Activated T-cell treated with anti-CD3 and anti-CD28 coated beads for 4 hours (primary cell): ENCODE results near the gene MOSPD2.

ENCODE experiments used
- DNase-seq: peaks from one replicate; pipeline ENCODE4 v3.0.0-alpha.2; 2020

The MOSPD2 gene

DNA sequence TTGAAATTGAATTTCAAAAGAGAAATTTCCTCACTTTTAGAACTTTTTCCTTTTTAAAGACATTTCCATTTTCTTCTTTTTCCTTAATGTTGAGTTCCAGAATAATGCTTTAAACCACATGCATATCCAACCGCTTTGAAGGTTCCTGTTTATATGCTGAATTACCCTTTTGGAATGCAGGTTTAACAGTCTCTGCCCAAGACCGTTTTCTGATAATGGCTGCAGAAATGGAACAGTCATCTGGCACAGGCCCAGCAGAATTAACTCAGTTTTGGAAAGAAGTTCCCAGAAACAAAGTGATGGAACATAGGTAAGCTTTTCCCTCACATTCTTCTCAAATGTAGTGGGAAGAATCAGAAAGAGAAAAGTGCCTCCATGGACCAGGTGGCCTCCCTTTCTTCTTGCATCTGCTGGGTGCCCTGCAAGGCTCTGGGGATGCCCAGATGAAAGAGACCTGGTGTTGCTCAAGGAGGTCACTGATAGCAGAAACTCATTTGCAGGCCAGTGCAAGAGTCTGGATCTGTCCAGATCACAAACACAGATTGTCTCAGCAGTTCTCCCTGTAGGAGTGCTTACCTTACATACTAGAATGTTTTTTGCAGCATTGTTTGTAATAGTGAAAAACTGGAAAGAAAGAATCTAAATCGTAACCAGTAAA lies 42.9 kb downstream of the MOSPD2 start:
- DNase-seq = no peak

GRCh38 chrX:14919407-14919806 lies 46.2 kb downstream of the MOSPD2 start:
- no peak for DNase-seq

GRCh38 chrX:14920196-14920595 lies 47.0 kb downstream of the MOSPD2 start:
- no peak for DNase-seq

- DNase-seq = no peak
Observed at GRCh38 chrX:14922437-14922836, 49.2 kb downstream of the MOSPD2 start.

DNA sequence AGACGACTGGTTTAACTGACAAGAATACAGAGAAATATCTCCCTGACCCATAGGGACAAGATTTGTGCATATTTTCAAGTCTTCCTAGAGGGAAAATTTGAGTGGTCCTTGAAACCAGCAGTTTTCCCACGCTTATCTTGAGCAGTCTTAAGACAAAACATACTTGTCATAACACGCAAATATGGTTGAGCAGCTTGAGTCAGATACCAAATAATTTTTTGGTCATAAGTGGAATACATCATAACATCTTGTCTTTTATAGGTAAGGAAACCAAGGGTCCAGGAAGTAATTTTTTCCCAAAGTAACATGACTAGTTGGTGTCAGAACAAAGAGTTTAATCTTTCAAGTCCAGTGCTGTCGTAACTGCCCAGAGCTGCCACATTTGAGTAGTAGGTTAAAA lies 50.5 kb downstream of the MOSPD2 start:
- no peak for DNase-seq

- no peak for DNase-seq
Observed at GRCh38 chrX:14926471-14926870, 53.2 kb downstream of the MOSPD2 start.

DNA sequence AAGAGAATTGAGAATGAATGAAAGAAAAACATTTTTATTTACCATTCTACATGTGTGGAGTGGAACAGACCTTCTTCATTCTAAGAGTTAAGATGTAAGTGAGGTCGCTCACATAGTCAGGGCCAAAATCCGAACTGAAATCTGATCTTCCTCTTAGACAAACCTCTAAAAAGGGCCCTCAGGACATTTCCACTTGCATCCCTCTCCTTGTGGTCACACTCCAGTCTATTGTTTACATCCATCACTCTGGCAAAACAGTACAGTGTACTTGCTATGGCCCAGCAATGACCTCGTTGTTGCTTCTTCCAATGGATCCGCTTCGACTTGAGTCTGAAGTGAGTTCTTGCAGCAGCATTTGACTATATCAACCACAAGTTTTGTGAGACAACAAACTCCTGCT lies 54.2 kb downstream of the MOSPD2 start:
- no peak for DNase-seq

GRCh38 chrX:14930663-14931062 lies 57.4 kb downstream of the MOSPD2 start:
- no peak for DNase-seq

DNA sequence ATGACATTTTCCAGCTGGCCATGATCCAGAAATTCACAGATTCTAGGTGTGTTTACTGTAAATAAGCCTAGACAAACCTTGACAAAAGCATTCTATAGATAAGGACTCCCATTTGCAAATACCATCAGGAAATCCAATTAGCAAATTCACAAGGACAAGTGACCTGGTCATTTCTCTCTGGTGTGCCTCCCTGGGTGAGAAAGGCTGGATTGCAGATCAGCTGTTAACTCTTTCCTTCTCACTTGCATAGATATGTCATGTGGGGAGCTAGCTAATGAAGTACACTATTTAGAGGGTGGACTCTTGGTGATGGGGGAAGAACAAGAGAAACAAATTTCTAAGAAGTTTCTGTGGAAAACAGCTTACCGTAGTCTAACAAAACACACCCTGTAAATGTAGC lies 58.9 kb downstream of the MOSPD2 start:
- DNase-seq = no peak

- no peak for DNase-seq
Observed at GRCh38 chrX:14934423-14934822, 61.2 kb downstream of the MOSPD2 start.

- DNase-seq = no peak
Observed at GRCh38 chrX:14936561-14936960, 63.3 kb downstream of the MOSPD2 start.

- DNase-seq = no peak
Observed at GRCh38 chrX:14939644-14940043, 66.4 kb downstream of the MOSPD2 start.

GRCh38 chrX:14941301-14941700 lies 68.1 kb downstream of the MOSPD2 start:
- DNase-seq = no peak

- no peak for DNase-seq
Observed at GRCh38 chrX:14942341-14942740, 69.1 kb downstream of the MOSPD2 start.

GRCh38 chrX:14943962-14944361 lies 70.7 kb downstream of the MOSPD2 start:
- DNase-seq = no peak

GRCh38 chrX:14946606-14947155 lies 73.5 kb downstream of the MOSPD2 start:
- DNase-seq = no peak

GRCh38 chrX:14948691-14949090 lies 75.5 kb downstream of the MOSPD2 start:
- no peak for DNase-seq

DNA sequence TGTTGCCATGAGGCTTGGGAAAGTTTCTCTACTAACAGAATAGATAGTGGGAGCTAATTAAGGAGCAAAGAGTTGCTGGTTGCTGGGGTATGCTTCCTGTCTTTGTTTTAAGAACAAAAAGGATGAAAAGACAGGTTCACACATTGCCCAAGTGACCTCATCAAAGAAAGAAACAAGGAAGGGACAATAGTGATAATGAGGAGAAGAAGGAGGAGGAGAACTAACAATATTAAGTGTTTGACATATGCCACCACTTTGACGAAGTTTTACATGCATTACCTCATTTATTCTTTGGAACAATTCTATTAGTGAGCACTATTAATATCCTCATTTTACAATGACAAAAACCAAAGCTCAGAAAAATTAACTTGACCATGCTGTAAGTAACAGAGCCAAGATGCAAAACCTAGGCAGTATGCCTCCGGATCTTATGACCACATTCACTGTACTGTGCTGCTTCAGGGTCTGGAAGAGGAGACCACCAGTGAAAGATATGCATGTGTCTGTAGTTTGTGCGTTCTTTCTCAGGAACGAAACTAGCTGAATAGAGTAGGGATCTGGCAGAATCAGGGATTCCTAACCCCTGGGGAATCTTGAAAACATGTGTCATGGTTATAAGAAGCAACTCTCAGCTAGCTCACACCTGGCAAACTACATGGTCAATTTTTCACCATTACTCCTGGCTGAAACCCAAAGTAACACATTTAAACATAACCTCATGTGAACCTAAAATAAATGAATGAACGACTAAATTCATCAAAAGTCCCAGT lies 83.8 kb downstream of the MOSPD2 start:
- no peak for DNase-seq

GRCh38 chrX:14963447-14964236 lies 90.4 kb downstream of the MOSPD2 start:
- no peak for DNase-seq

DNA sequence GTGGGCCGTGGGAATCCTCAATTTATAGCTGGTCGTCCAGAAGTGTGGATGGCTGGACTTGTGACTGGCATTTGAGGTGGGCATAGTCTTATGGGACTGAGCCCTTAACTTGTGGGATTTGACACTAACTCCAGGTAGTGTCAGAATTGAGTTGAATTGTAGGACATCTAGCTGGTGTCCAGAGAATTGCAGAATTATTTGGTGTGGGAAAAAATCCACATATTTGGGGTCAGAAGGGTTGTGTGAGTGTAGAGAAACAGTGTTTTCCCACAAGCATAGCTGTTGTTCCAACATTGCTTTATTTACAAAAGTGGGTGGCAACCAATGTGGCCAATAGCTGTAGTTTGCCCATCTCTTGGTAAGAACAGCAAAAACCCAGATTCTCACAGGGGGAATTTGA lies 91.3 kb downstream of the MOSPD2 start:
- no peak for DNase-seq
